ENCODE measurements around the gene HTR1D.
"Not testable (repeated sequence)": the region's sequence is repeated elsewhere in the genome, so short reads cannot be mapped to it uniquely, and the experiment has no call there.

Gene HTR1D

GRCh38 chr1:23217421-23218115 lies at the start of gene HTR1D:
Gene HTR1D, minus strand, starts transcription at chr1:23217502. Its CDS starts 23,283 bp downstream, at chr1:23194219.
- no peak for DNase-seq

GRCh38 chr1:23263380-23263887 lies 46.1 kb upstream of the HTR1D start:
- no peak for DNase-seq

- DNase-seq, result not testable (repeated sequence)
Observed at GRCh38 chr1:23258082-23258481, 40.8 kb upstream of the HTR1D start.

GRCh38 chr1:23257371-23257770 lies 40.1 kb upstream of the HTR1D start:
- not testable (repeated sequence) for DNase-seq

- DNase-seq, result no peak
Observed at GRCh38 chr1:23254584-23254983, 37.3 kb upstream of the HTR1D start.

- DNase-seq, result no peak
Observed at GRCh38 chr1:23251812-23252211, 34.5 kb upstream of the HTR1D start.

- DNase-seq, result peak; percentile 5
Observed at GRCh38 chr1:23249787-23250454, 32.6 kb upstream of the HTR1D start.

GRCh38 chr1:23247276-23247675 lies 30.0 kb upstream of the HTR1D start:
- no peak for DNase-seq

GRCh38 chr1:23246274-23246673 lies 29.0 kb upstream of the HTR1D start:
- DNase-seq, result no peak

- DNase-seq, result no peak
Observed at GRCh38 chr1:23244256-23244761, 27.0 kb upstream of the HTR1D start.

GRCh38 chr1:23242414-23242813 lies 25.1 kb upstream of the HTR1D start:
- DNase-seq, result peak; percentile 17

- no peak for DNase-seq
Observed at GRCh38 chr1:23239638-23240295, 22.5 kb upstream of the HTR1D start.

- DNase-seq, result no peak
Observed at GRCh38 chr1:23238565-23238964, 21.3 kb upstream of the HTR1D start.

- no peak for DNase-seq
Observed at GRCh38 chr1:23237508-23237907, 20.2 kb upstream of the HTR1D start.

- DNase-seq, result no peak
Observed at GRCh38 chr1:23227806-23228205, 10.5 kb upstream of the HTR1D start.

GRCh38 chr1:23224739-23225648 lies 7.7 kb upstream of the HTR1D start:
- DNase-seq, result peak; percentile 77

GRCh38 chr1:23223963-23224362 lies 6.7 kb upstream of the HTR1D start:
- DNase-seq, result not testable (repeated sequence)

- DNase-seq, result not testable (repeated sequence)
Observed at GRCh38 chr1:23223490-23223951, 6.2 kb upstream of the HTR1D start.

- DNase-seq, result no peak
Observed at GRCh38 chr1:23222742-23223141, 5.4 kb upstream of the HTR1D start.

GRCh38 chr1:23222331-23222730 lies 5.0 kb upstream of the HTR1D start:
- no peak for DNase-seq

- no peak for DNase-seq
Observed at GRCh38 chr1:23221107-23221506, 3.8 kb upstream of the HTR1D start.

GRCh38 chr1:23216771-23217420 lies 406 bp downstream of the HTR1D start:
- DNase-seq, result no peak

Measured in fibroblast of skin of right biceps (primary cell).